HepG2 (cell line): ENCODE data around the gene PHKG2. TPM values are rescaled to one million over a fixed set of nuclear protein-coding genes. Genes with fewer than 3 reads are reported as not detected.

Source experiments
- ATAC-seq: fragments of 200-7000 bp; cut with Tn5 transposase; 3 replicates; pipeline ENCODE4 v1.9.1; 2020; ENCODE audit warnings: mild to moderate bottlenecking, moderate library complexity
- BruUV-seq: library from RNA; stranded (reverse); fragments of 400-500 nt; replicated peaks from 2 replicates; lab custom pipeline; 2021; lab: Mats Ljungman, UMichigan
- CTCF ChIA-PET: fragments of 300-600 bp; formaldehyde crosslinking; extraction: SDS; loops from one replicate; lab custom pipeline; 2021; ENCODE audit warnings: low total read pairs, inconsistent platforms, low intra/inter-chr PET ratio; lab: Yijun Ruan, JAX
- POLR2A ChIA-PET: fragments of 350-600 bp; sonication (Branson Sonifier 250); formaldehyde crosslinking; loops from one replicate; lab custom pipeline; 2020; ENCODE audit warnings: antibody characterized with exemption, inconsistent platforms; lab: Yijun Ruan, JAX
- DNase-seq: peaks from one replicate; pipeline ENCODE4 v3.0.0-alpha.2; 2015; ENCODE audit warnings: low spot score
- FAIRE-seq: peaks from 3 replicates; lab custom pipeline; 2011; peaks lifted over from hg19 to GRCh38; lab: Jason Lieb, UNC
- H2AFZ ChIP-seq: one replicate; pipeline ENCODE4 v1.6.1; 2011; ENCODE audit warnings: low read length, inconsistent platforms
- H3K27ac ChIP-seq: fragments of 300-600 bp; 3 replicates; pipeline ENCODE4 v1.8.0; 2011; ENCODE audit warnings: mixed run types, mild to moderate bottlenecking, mixed read lengths, low read length, inconsistent platforms; ENCODE audit not compliant: insufficient read depth; ENCODE audit errors: extremely low read length
- H3K27me3 ChIP-seq, 2 experiments: fragments of 200-600 bp in 1 of 2; 2 replicates in 1 of 2; 3 replicates in 1 of 2; pipeline versions ENCODE4 v1.6.0 to v1.8.0; 2011; ENCODE audit warnings: low read length in 2 of 2, mild to moderate bottlenecking in 2 of 2, moderate library complexity in 2 of 2, inconsistent platforms in 1 of 2; ENCODE audit not compliant: insufficient read depth in 2 of 2, control insufficient read depth in 1 of 2
- H3K36me3 ChIP-seq, 2 experiments: fragments of 200-600 bp in 1 of 2; replicated peaks in 1 of 2; 2 replicates in 1 of 2; 3 replicates in 1 of 2; pipeline versions ENCODE4 v1.5.1 to v1.8.0; 2011; ENCODE audit warnings: low read length in 2 of 2, inconsistent platforms in 1 of 2; ENCODE audit not compliant: insufficient read depth in 2 of 2, control insufficient read depth in 1 of 2
- H3K4me1 ChIP-seq: 2 replicates; pipeline ENCODE4 v1.5.1; 2012; ENCODE audit warnings: low read length, inconsistent platforms; ENCODE audit not compliant: insufficient read depth
- H3K4me2 ChIP-seq: 2 replicates; pipeline ENCODE4 v1.6.0; 2011; ENCODE audit warnings: low read depth, low read length, inconsistent platforms
- H3K4me3 ChIP-seq, 3 experiments: fragments of 200-600 bp in 1 of 3; sonication (generic), shearing (Covaris generic) in 1 of 3; replicated peaks in 1 of 3; 2 replicates each; pipeline ENCODE4 v1.5.1; 2011 to 2016; ENCODE audit warnings: low read length in 3 of 3, inconsistent platforms in 2 of 3, low read depth in 2 of 3, mild to moderate bottlenecking in 2 of 3, control low read depth in 1 of 3, mixed read lengths in 1 of 3; ENCODE audit not compliant: insufficient read depth in 1 of 3
- H3K79me2 ChIP-seq: one replicate; pipeline ENCODE4 v1.6.1; 2011; ENCODE audit warnings: low read length, inconsistent platforms; ENCODE audit not compliant: insufficient read depth
- H3K9ac ChIP-seq: 2 replicates; pipeline ENCODE4 v1.6.0; 2011; ENCODE audit warnings: mild to moderate bottlenecking, low read depth, low read length, inconsistent platforms; ENCODE audit not compliant: insufficient read depth
- H3K9me3 ChIP-seq: 2 replicates; pipeline ENCODE4 v1.5.1; 2012; ENCODE audit warnings: mild to moderate bottlenecking, low read length
- H4K20me1 ChIP-seq: 2 replicates; pipeline ENCODE4 v1.6.0; 2011; ENCODE audit warnings: inconsistent platforms, mild to moderate bottlenecking, low read length, moderate library complexity; ENCODE audit not compliant: insufficient read depth
- ASH2L ChIP-seq: fragments of 300-600, 200-600 bp; sonication (generic); IDR thresholded peaks from 2 replicates; pipeline ENCODE4 v1.7.0; 2017; ENCODE audit warnings: low read depth, mild to moderate bottlenecking, moderate library complexity, mixed read lengths, low read length; ENCODE audit not compliant: insufficient read length
- GABPA ChIP-seq, 2 experiments: IDR thresholded peaks; 2 replicates each; pipeline ENCODE4 v1.6.1; 2011 to 2016; ENCODE audit warnings: low read depth in 2 of 2, low read length in 1 of 2, missing biosample characterization in 1 of 2, missing genetic modification characterization in 1 of 2
- GABPB1 ChIP-seq: IDR thresholded peaks from 2 replicates; pipeline ENCODE4 v1.6.1; 2016; ENCODE audit warnings: mild to moderate bottlenecking, missing genetic modification reagents, moderate library complexity, missing compliant biosample characterization
- SKIL ChIP-seq: sonication (generic); formaldehyde crosslinking; IDR thresholded peaks from 2 replicates; pipeline ENCODE4 v1.8.0; 2022; ENCODE audit warnings: missing genetic modification reagents, mild to moderate bottlenecking, moderate library complexity, borderline replicate concordance
- ZNF646 ChIP-seq: sonication (generic); formaldehyde crosslinking; IDR thresholded peaks from 2 replicates; pipeline ENCODE4 v1.9.0; 2021; ENCODE audit warnings: mild to moderate bottlenecking, missing genetic modification reagents
- ZNF720 ChIP-seq: sonication (generic); formaldehyde crosslinking; IDR thresholded peaks from 2 replicates; pipeline ENCODE4 v1.4.0; 2020; ENCODE audit warnings: missing genetic modification reagents
- WGBS: methylation state at CpG from one replicate; pipeline ENCODE4 v1.1.6; 2017; ENCODE audit warnings: low lambda C conversion rate; 5-methylcytosine and 5-hydroxymethylcytosine counted together
- in situ Hi-C: cut with HindIII; loops from 2 replicates; pipeline ENCODE4 v1.10.0; 2017; ENCODE audit warnings: low pct_unique_long_range_greater_than_20kb; ENCODE audit not compliant: extremely low pct_ligation_motif_present
- intact Hi-C: fragments of 100-400 bp; cut with micrococcal nuclease; formaldehyde crosslinking; loops from one replicate; pipeline ENCODE4 v1.10.0; 2022; ENCODE audit not compliant: unreplicated experiment
- polyA plus RNA-seq, 8 experiments: library from polyadenylated mRNA; depleted of rRNA in 3 of 8; stranded (reverse) in 7 of 8; unstranded in 1 of 8; fragments of >200 nt; fragmentation: Illumina TruSeq in 4 of 8; extraction: Trizol in 4 of 8; gene quantifications; 2 replicates each; pipeline versions ENCODE4 v1.2.1 to v1.2.3, GENCODE V29; 2011 to 2016; ENCODE audit warnings: low read depth in 4 of 8, missing spikeins in 1 of 8, mixed read lengths in 1 of 8; ENCODE audit not compliant: insufficient read depth in 1 of 8
- total RNA-seq, 5 experiments: library from RNA; depleted of rRNA; stranded (reverse); fragments of >200 nt; fragmentation: Illumina TruSeq; extraction: Trizol; gene quantifications; 2 replicates each; pipeline ENCODE4 v1.2.3, GENCODE V29; 2016; ENCODE audit warnings: low read depth in 1 of 5

PHKG2 gene
- total and polyA plus RNA-seq, 2 of the 13 experiments (the other 11 are each of a cell fraction or from before 2014, with no cell fraction given), result 37.4 to 42.1 TPM

- no peaks in the 10 kb centered on the region for H3K9me3 ChIP-seq
- no peak for DNase-seq
- no peak overlapping the region for H2AFZ ChIP-seq
- no peak overlapping the region for H3K4me3 ChIP-seq
- H3K36me3 ChIP-seq, result peaks cover 68 to 94% of the 10 kb centered on the region in 2 experiments
- H3K9ac ChIP-seq, result no peak overlapping the region
- no peak for TF ChIP-seq SKIL (CRISPR knock-in tag)
- TF ChIP-seq ZNF720 (CRISPR knock-in tag), result no peak
- no peak for TF ChIP-seq GABPA (IDR thresholded peaks at IDR 0.05; ENCODE audit: low read depth, low read length)
- TF ChIP-seq GABPA (CRISPR knock-in tag; IDR thresholded peaks at IDR 0.05; ENCODE audit: low read depth), result no peak
- TF ChIP-seq GABPB1 (CRISPR knock-in tag), result no peak
- no peak for TF ChIP-seq ASH2L
- TF ChIP-seq ZNF646 (CRISPR knock-in tag), result no peak
- in situ Hi-C loops, result no loop called here
- no peak overlapping the region for H3K27ac ChIP-seq
- no peak for ATAC-seq
- no TSS peak for BruUV-seq
- no peak overlapping the region for H3K4me2 ChIP-seq
- no peaks in the 10 kb centered on the region for H3K27me3 ChIP-seq
- CTCF ChIA-PET, result no interaction called here
- WGBS, result 98% methylated on average over 6 of the region's 8 CpGs
- POLR2A ChIA-PET, result interaction anchor here (0.9 kb wide), 1 partner anchor 26 kb away, joined by 4 read pairs; no protein-coding TSS in a partner anchor
- no peak for FAIRE-seq
- intact Hi-C loops, result no loop called here
- H3K4me1 ChIP-seq, result peaks cover 8% of the 10 kb centered on the region
- peaks cover 2% of the 10 kb centered on the region for H3K79me2 ChIP-seq
- H4K20me1 ChIP-seq, result no peaks in the 10 kb centered on the region; the same call in 1 of the 2 replicates
Observed at GRCh38 chr16:30721167-30721566, 27.1 kb upstream of the PHKG2 start.
